GM12874 (cell line): ENCODE measurements around the gene GTF2IRD1.

Experiments used
- CTCF ChIP-seq: IDR thresholded peaks from 2 replicates; pipeline ENCODE4 v1.5.1; 2011; ENCODE audit warnings: low read depth, mild to moderate bottlenecking, control low read depth, low read length, moderate library complexity; ENCODE audit not compliant: insufficient read depth

Gene GTF2IRD1

GRCh38 chr7:74523015-74523414 lies 69.3 kb downstream of the GTF2IRD1 start:
- TF ChIP-seq CTCF = no peak

- TF ChIP-seq CTCF = no peak
Observed at GRCh38 chr7:74525140-74525539, 71.4 kb downstream of the GTF2IRD1 start.

DNA sequence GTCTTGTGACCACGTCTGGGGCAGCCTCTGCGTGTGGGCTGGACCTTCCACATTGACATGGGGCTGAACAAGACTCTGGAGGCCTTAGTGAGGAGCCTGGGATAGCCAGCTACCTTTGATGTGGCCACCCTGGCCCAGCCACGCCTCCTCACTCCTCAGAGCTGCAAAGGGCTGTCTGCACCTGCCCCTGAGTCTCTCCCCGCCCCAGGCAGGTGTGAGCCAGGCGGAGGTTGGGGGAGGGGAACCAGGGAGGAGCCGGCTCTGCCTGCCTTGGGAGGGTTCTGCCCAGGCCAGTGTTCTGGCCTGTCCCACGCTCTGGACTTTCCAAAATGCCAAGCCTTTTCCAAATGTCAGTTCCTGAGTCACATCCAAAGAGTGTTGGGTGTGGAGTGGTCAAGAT lies 72.2 kb downstream of the GTF2IRD1 start:
- no peak for TF ChIP-seq CTCF

GRCh38 chr7:74526780-74527179 lies 73.1 kb downstream of the GTF2IRD1 start:
- TF ChIP-seq CTCF = no peak

DNA sequence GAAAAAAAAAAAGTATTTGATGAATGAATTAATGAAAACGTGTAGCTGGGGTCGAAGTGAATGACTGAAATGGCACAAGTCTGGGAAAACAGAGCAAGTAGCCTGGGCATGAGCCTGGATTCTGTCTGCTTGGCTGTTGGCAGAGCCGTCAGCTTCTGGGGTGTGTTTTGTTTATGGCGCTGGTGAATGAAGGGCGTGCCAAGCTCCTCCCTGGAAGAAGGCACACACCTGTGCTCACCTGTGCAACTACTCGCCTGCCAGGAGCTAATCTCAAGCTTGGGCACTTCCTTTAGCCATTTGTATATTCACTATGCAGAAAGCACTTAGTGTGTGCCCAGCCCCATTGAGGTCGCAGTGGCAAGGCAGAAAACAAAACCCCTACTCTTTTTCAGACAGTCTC lies 74.1 kb downstream of the GTF2IRD1 start:
- TF ChIP-seq CTCF = no peak

GRCh38 chr7:74535951-74536356 lies 82.2 kb downstream of the GTF2IRD1 start:
- no peak for TF ChIP-seq CTCF

- TF ChIP-seq CTCF = no peak
Observed at GRCh38 chr7:74542558-74543117, 88.9 kb downstream of the GTF2IRD1 start.
